ENCODE results near the gene MAP7.

GRCh38 chr6:136550045-136550329 is 235 bp downstream of the MAP7 start:
- no peak for TF ChIP-seq CTCF (IDR thresholded peaks at IDR 0.05)
- TF ChIP-seq POLR2A (IDR thresholded peaks at IDR 0.05): no peak

All from heart left ventricle (tissue), 13 donors.